ENCODE measurements around the gene LHFPL5. TPM values are rescaled to one million over a fixed set of nuclear protein-coding genes. Genes with fewer than 3 reads are reported as not detected.

The LHFPL5 gene
- total and polyA plus RNA-seq, 4 donors = not detected

DNA sequence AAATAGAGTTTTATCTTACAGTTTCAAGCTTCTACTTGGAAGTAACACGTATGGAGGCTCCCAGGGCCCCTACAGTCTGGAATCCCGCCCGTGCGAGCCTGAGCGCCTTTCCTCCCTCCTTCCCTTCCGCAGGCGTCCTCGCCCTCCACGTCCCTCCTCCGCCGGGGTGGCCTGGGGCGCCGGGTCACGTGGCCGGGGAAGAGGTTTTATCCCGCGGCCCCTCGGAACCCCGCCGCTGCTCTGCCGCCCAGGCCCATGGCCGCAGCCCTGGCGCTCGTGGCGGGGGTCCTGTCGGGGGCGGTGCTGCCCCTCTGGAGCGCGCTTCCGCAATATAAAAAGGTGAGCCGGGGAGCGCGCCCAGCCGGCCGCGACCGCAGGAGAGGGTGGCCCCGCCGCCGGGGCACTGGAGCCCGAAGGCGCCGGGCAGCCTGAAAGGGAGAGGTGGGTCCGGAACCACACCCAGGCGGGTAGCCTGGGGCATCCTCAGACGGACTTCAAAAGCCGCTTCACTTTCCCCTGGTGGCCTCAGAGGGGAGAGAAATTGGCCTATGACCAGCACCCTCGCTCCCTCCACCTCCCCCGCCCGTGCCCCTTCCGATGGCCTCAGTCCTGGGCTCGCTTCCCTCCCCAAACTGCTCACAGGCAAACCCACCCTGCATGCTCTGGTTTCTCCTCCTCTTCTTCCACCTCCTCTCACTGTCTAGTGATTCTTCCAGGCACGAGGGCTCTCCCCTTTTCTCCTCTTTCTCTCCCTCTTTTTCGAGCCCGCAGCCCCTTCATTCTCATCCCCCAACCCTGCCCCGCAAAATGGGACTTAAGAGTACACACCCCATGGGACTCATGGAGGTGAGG lies 28.6 kb upstream of the LHFPL5 start, which contains the start of gene CLPSL2:
TSS of gene CLPSL2 (plus strand) at position 235 of the 852 bp plus-strand sequence. CDS start at position 256, 21 bp downstream.
- no peak for DNase-seq
- 2 to 3% methylated on average over 48 to 56 of the region's 56 CpGs for WGBS, 2 donors
- Histone ChIP-seq H3K4me3 (ENCODE audit: low read length in 2 of 2) (peak within 1 kb of the TSS in 1 of 2 donors; percentile 37), H3K27me3 (ENCODE audit: control insufficient read depth in 1 of 2, insufficient read depth in 2 of 2, low read length in 1 of 2) (no peaks in the 10 kb centered on the region), H3K9me3 (ENCODE audit: control insufficient read depth, low read length) (no peaks in the 10 kb centered on the region), H3K27ac (ENCODE audit: low read depth in 1 of 2, low read length in 2 of 2) (no peak within 1 kb of the TSS), H3K36me3 (ENCODE audit: control insufficient read depth in 1 of 2, insufficient read depth in 2 of 2, low read length in 1 of 2) (no peaks in the 10 kb centered on the region), H3K4me1 (ENCODE audit: control insufficient read depth in 1 of 2, insufficient read depth in 2 of 2, low read length in 2 of 2) (no peaks in the 10 kb centered on the region)
- no peak for ATAC-seq (ENCODE audit: low FRiP score)
- intact Hi-C loops (cut with DNase I) = no loop called here

DNA sequence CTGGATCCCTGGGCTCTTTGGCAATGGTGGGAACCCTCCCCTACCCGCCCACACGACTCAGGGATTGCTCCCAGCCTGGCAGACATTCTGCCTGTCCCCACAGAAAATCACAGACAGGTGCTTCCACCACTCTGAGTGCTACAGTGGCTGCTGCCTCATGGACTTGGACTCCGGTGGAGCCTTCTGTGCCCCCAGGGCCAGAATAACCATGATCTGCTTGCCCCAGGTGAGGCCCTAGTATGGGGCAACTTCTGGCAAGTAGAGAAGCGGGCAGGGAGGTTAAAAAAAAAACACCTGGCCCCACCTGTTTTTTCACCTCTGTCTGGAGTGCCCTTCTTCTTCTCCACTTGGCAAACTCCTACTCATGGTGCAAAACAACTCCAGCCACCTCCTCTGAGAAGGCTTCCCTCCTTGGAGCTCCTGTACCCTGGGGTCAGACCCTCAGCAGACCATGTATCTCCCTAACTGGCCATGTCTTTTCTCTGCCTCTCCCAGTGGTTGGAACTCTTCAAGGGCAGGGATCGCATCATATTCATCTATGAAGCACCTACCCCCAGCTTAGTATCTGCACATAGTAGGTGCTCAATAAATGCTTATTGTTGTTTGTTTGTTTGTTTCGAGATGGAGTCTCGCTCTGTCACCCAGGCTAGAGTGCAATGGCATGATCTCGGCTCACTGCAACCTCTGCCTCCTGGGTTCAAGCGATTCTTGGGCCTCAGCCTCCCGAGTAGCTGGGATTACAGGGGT lies 27.6 kb upstream of the LHFPL5 start:
- Histone ChIP-seq H3K36me3 (ENCODE audit: control insufficient read depth in 1 of 2, insufficient read depth in 2 of 2, low read length in 1 of 2) (no peaks in the 10 kb centered on the region), H3K9me3 (ENCODE audit: control insufficient read depth, low read length) (no peaks in the 10 kb centered on the region), H3K4me3 (ENCODE audit: low read length in 2 of 2) (no peak overlapping the region), H3K27ac (ENCODE audit: low read depth in 1 of 2, low read length in 2 of 2) (no peak overlapping the region), H3K4me1 (ENCODE audit: control insufficient read depth in 1 of 2, insufficient read depth in 2 of 2, low read length in 2 of 2) (no peaks in the 10 kb centered on the region), H3K27me3 (ENCODE audit: control insufficient read depth in 1 of 2, insufficient read depth in 2 of 2, low read length in 1 of 2) (no peaks in the 10 kb centered on the region)
- 74 to 85% methylated on average over 10 of the region's 10 CpGs for WGBS, 2 donors
- no peak for ATAC-seq (ENCODE audit: low FRiP score)
- intact Hi-C loops (cut with DNase I) = no loop called here
- DNase-seq = no peak

DNA sequence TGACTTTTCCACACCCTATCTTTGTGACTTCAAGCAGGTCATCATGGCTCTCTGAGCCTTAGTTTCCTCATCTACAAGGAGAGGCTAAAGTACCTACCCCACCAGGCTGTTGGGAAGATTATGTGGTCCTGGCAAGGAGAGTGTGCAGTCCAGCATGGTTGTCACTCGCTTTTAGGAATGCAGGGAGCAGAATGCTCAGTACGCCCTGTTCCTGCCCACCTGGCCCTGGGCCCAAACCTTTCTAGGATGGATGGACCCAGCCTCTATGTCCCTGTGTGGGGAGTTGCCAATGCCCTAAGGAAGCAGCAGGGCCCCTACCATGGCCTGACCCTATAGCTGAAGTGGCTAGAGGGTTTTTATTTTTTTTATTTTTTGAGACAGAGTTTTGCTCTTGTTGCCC lies 26.7 kb upstream of the LHFPL5 start:
- Histone ChIP-seq H3K36me3 (ENCODE audit: control insufficient read depth in 1 of 2, insufficient read depth in 2 of 2, low read length in 1 of 2) (no peaks in the 10 kb centered on the region), H3K27me3 (ENCODE audit: control insufficient read depth in 1 of 2, insufficient read depth in 2 of 2, low read length in 1 of 2) (no peaks in the 10 kb centered on the region), H3K9me3 (ENCODE audit: control insufficient read depth, low read length) (no peaks in the 10 kb centered on the region), H3K4me1 (ENCODE audit: control insufficient read depth in 1 of 2, insufficient read depth in 2 of 2, low read length in 2 of 2) (no peaks in the 10 kb centered on the region), H3K27ac (ENCODE audit: low read depth in 1 of 2, low read length in 2 of 2) (no peak overlapping the region), H3K4me3 (ENCODE audit: low read length in 2 of 2) (no peak overlapping the region)
- intact Hi-C loops (cut with DNase I) = no loop called here
- WGBS, 2 donors = 64 to 67% methylated on average over 2 of the region's 2 CpGs
- DNase-seq (no peak), ATAC-seq (ENCODE audit: low FRiP score) (no peak)

DNA sequence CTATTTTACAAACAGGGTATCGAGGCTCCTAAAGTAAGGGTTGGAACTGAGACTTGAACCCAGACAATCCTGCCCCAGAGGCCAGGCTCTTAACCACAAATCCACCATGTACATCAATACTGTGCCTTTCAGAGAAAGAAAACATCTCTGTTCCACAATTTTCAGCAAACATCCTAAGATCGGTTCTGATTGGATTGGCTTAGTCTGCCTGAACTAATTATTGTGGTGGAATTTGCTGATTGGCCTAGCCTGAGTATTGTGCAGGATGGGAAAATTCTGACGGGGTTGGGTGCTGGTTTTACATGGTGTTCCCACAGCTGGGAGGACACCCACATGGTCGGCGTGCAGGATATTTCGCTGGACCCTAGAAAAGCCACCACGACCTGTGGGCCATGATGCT lies 24.4 kb upstream of the LHFPL5 start, which contains the start of gene CLPSL1:
TSS of gene CLPSL1 (plus strand) at position 301 of the 400 bp plus-strand sequence. CDS start at position 393, 92 bp downstream.
- H3K4me3 ChIP-seq (ENCODE audit: low read length in 2 of 2) = no peak within 1 kb of the TSS
- H3K27ac ChIP-seq (ENCODE audit: low read depth in 1 of 2, low read length in 2 of 2) = no peak within 1 kb of the TSS
- intact Hi-C loops (cut with DNase I) = no loop called here
- H3K4me1 ChIP-seq (ENCODE audit: control insufficient read depth in 1 of 2, insufficient read depth in 2 of 2, low read length in 2 of 2) = no peaks in the 10 kb centered on the region
- H3K9me3 ChIP-seq (ENCODE audit: control insufficient read depth, low read length) = no peaks in the 10 kb centered on the region
- 79 to 84% methylated on average over 7 of the region's 7 CpGs for WGBS, 2 donors
- no peaks in the 10 kb centered on the region for H3K36me3 ChIP-seq (ENCODE audit: control insufficient read depth in 1 of 2, insufficient read depth in 2 of 2, low read length in 1 of 2)
- ATAC-seq (ENCODE audit: low FRiP score) (no peak), DNase-seq (no peak)
- H3K27me3 ChIP-seq (ENCODE audit: control insufficient read depth in 1 of 2, insufficient read depth in 2 of 2, low read length in 1 of 2) = no peaks in the 10 kb centered on the region

DNA sequence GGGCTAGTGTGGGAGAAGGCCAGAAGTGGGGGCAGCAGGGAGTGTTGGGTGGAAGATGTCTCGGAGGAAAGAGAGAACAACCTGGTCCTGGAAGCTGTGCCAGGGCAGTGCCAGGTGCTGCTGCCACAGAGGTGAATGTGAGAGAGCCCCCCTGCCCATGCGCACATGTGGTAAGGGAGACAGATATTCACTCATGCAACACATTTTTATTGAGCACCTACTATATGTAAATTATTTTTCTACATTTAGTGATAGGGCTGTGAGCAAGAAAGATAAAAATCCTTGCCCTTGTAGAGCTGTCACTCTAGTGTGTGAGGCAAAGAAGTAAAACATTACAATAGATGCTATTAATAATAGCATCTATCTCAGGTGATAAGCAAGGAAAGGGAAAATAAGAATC lies 23.9 kb upstream of the LHFPL5 start:
- Histone ChIP-seq H3K36me3 (ENCODE audit: control insufficient read depth in 1 of 2, insufficient read depth in 2 of 2, low read length in 1 of 2) (no peaks in the 10 kb centered on the region), H3K27me3 (ENCODE audit: control insufficient read depth in 1 of 2, insufficient read depth in 2 of 2, low read length in 1 of 2) (no peaks in the 10 kb centered on the region), H3K9me3 (ENCODE audit: control insufficient read depth, low read length) (no peaks in the 10 kb centered on the region), H3K27ac (ENCODE audit: low read depth in 1 of 2, low read length in 2 of 2) (no peak overlapping the region), H3K4me1 (ENCODE audit: control insufficient read depth in 1 of 2, insufficient read depth in 2 of 2, low read length in 2 of 2) (no peaks in the 10 kb centered on the region), H3K4me3 (ENCODE audit: low read length in 2 of 2) (no peak overlapping the region)
- WGBS, 2 donors = 94 to 96% methylated on average over 2 of the region's 2 CpGs
- DNase-seq (no peak), ATAC-seq (ENCODE audit: low FRiP score) (no peak)
- intact Hi-C loops (cut with DNase I) = no loop called here

DNA sequence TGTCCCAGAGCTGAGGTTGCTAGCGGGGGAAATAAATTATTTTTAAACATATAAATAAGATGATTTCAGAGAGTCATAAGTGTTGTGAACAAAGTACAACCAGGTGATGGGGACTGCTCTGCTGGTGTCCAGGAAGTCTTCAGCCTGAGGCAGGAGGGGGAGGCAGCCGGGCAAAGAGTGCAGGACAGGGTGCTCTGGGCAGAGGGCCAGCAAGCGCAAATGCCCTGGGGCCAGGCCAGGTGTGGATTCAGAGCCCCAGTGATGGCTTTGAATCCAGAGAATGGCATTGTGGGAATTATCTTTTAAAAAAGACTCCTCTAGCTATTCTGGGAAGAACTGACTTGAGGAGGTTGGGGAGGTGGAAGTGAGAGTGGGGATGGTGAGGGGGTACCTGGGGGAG lies 22.7 kb upstream of the LHFPL5 start:
- H3K36me3 ChIP-seq (ENCODE audit: control insufficient read depth in 1 of 2, insufficient read depth in 2 of 2, low read length in 1 of 2) = no peaks in the 10 kb centered on the region
- H3K27me3 ChIP-seq (ENCODE audit: control insufficient read depth in 1 of 2, insufficient read depth in 2 of 2, low read length in 1 of 2) = no peaks in the 10 kb centered on the region
- H3K4me1 ChIP-seq (ENCODE audit: control insufficient read depth in 1 of 2, insufficient read depth in 2 of 2, low read length in 2 of 2) = no peaks in the 10 kb centered on the region
- ATAC-seq (ENCODE audit: low FRiP score) = no peak
- H3K4me3 ChIP-seq (ENCODE audit: low read length in 2 of 2) = no peak overlapping the region
- H3K27ac ChIP-seq (ENCODE audit: low read depth in 1 of 2, low read length in 2 of 2) = no peak overlapping the region
- intact Hi-C loops (cut with DNase I) = no loop called here
- H3K9me3 ChIP-seq (ENCODE audit: control insufficient read depth, low read length) = no peaks in the 10 kb centered on the region
- DNase-seq = no peak
- 57 to 58% methylated on average over 3 of the region's 3 CpGs for WGBS, 2 donors

DNA sequence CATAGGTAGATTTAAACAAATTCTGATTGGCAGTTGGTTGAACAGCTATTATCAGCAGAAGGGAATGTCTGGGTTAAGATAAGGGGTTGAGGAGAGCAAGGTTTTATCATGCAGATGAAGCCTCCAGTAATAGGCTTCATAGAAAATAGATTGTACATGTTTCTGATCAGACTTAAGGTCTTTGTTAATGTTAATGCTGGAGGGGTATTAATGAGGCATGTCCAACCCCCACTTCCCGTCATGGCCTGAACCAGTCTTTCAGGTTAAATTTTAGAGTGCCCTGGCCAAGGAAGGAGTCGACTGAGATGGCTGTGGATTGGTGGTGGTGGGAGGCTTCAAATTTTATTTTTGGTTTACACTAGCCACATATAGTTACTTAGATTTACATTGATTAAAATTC lies 21.0 kb upstream of the LHFPL5 start:
- 51 to 58% methylated on average over 2 of the region's 2 CpGs for WGBS, 2 donors
- Histone ChIP-seq H3K9me3 (ENCODE audit: control insufficient read depth, low read length) (no peaks in the 10 kb centered on the region), H3K4me1 (ENCODE audit: control insufficient read depth in 1 of 2, insufficient read depth in 2 of 2, low read length in 2 of 2) (no peaks in the 10 kb centered on the region), H3K36me3 (ENCODE audit: control insufficient read depth in 1 of 2, insufficient read depth in 2 of 2, low read length in 1 of 2) (no peaks in the 10 kb centered on the region), H3K27ac (ENCODE audit: low read depth in 1 of 2, low read length in 2 of 2) (no peak overlapping the region), H3K4me3 (ENCODE audit: low read length in 2 of 2) (no peak overlapping the region), H3K27me3 (ENCODE audit: control insufficient read depth in 1 of 2, insufficient read depth in 2 of 2, low read length in 1 of 2) (no peaks in the 10 kb centered on the region)
- intact Hi-C loops (cut with DNase I) = no loop called here
- ATAC-seq (ENCODE audit: low FRiP score) = no peak
- DNase-seq = no peak

DNA sequence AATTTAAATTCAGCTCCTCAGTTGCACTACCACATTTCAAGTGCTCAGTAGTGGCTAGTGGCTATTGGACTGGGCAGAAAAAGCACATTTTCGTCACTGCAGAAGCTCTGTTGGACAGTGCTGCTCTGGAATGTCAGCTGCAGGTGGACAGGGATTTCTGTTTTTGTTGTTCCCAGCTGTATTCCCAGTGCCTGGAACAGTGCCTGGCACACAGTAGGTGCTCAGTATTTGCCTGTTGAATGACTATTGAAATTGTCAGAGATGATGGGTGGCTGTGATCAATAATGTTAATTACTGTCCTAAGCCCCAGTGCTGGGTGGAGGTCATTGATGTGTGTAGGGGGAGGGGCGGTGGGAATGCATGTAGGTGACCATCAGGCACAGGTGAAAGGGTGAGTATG lies 18.9 kb upstream of the LHFPL5 start:
- Histone ChIP-seq H3K9me3 (ENCODE audit: control insufficient read depth, low read length) (no peaks in the 10 kb centered on the region), H3K4me3 (ENCODE audit: low read length in 2 of 2) (no peak overlapping the region), H3K4me1 (ENCODE audit: control insufficient read depth in 1 of 2, insufficient read depth in 2 of 2, low read length in 2 of 2) (no peaks in the 10 kb centered on the region), H3K36me3 (ENCODE audit: control insufficient read depth in 1 of 2, insufficient read depth in 2 of 2, low read length in 1 of 2) (no peaks in the 10 kb centered on the region), H3K27me3 (ENCODE audit: control insufficient read depth in 1 of 2, insufficient read depth in 2 of 2, low read length in 1 of 2) (no peaks in the 10 kb centered on the region), H3K27ac (ENCODE audit: low read depth in 1 of 2, low read length in 2 of 2) (no peak overlapping the region)
- intact Hi-C loops (cut with DNase I) = no loop called here
- peak in 1 of 2 donors; percentile 17 for DNase-seq
- ATAC-seq (ENCODE audit: low FRiP score) = no peak
- 56 to 67% methylated on average over 2 of the region's 2 CpGs for WGBS, 2 donors
